Measurements from ENCODE around the gene SF3B6.

The SF3B6 gene

GRCh38 chr2:24038786-24039499 lies 37.2 kb downstream of the SF3B6 start:
- peaks cover 23% of the 10 kb centered on the region for H3K36me3 ChIP-seq (replicated peaks)
- no peaks in the 10 kb centered on the region for H3K9me3 ChIP-seq
- no peaks in the 10 kb centered on the region for H3K27me3 ChIP-seq (ENCODE audit: low read depth)
- DNase-seq (ENCODE audit: low spot score in 2 of 2) = no peak
- no peaks in the 10 kb centered on the region; the same call in 1 of the 2 replicates for H3K4me1 ChIP-seq
- H3K4me3 ChIP-seq = no peak overlapping the region
- in situ Hi-C loops (cut with MboI; ENCODE audit: low sequenced_read_pairs) = no loop called here

- peaks cover 34% of the 10 kb centered on the region for H3K36me3 ChIP-seq (replicated peaks)
- peak; percentile 74 to 95 for DNase-seq (ENCODE audit: low spot score in 2 of 2)
- H3K9me3 ChIP-seq = no peaks in the 10 kb centered on the region
- in situ Hi-C loops (cut with MboI; ENCODE audit: low sequenced_read_pairs) = no loop called here
- H3K4me1 ChIP-seq = peaks cover 12% of the 10 kb centered on the region
- H3K4me3 ChIP-seq = no peak overlapping the region
- no peaks in the 10 kb centered on the region for H3K27me3 ChIP-seq (ENCODE audit: low read depth)
These were observed 49.9 kb downstream of the SF3B6 start for GRCh38 chr2:24026233-24026632.

GRCh38 chr2:24024996-24025663 lies 51.0 kb downstream of the SF3B6 start:
- no peaks in the 10 kb centered on the region for H3K27me3 ChIP-seq (ENCODE audit: low read depth)
- H3K4me1 ChIP-seq = peaks cover 14% of the 10 kb centered on the region
- peaks cover 23% of the 10 kb centered on the region for H3K36me3 ChIP-seq (replicated peaks)
- no peak for DNase-seq (ENCODE audit: low spot score in 2 of 2)
- no peaks in the 10 kb centered on the region for H3K9me3 ChIP-seq
- in situ Hi-C loops (cut with MboI; ENCODE audit: low sequenced_read_pairs) = no loop called here
- no peak overlapping the region for H3K4me3 ChIP-seq

GRCh38 chr2:24024018-24024417 lies 52.1 kb downstream of the SF3B6 start:
- Histone ChIP-seq H3K4me3 (no peak overlapping the region), H3K27me3 (ENCODE audit: low read depth) (no peaks in the 10 kb centered on the region), H3K36me3 (replicated peaks) (peaks cover 13% of the 10 kb centered on the region), H3K9me3 (no peaks in the 10 kb centered on the region), H3K4me1 (peaks cover 14% of the 10 kb centered on the region)
- in situ Hi-C loops (cut with MboI; ENCODE audit: low sequenced_read_pairs) = no loop called here
- DNase-seq (ENCODE audit: low spot score in 2 of 2) = no peak

- no peak for DNase-seq (ENCODE audit: low spot score in 2 of 2)
These were observed 53.1 kb downstream of the SF3B6 start for GRCh38 chr2:24022975-24023575.

GRCh38 chr2:24022324-24022974 lies 53.7 kb downstream of the SF3B6 start:
- Histone ChIP-seq H3K4me3 (no peak overlapping the region), H3K36me3 (replicated peaks) (peaks cover 8% of the 10 kb centered on the region), H3K27me3 (ENCODE audit: low read depth) (no peaks in the 10 kb centered on the region), H3K4me1 (peaks cover 14% of the 10 kb centered on the region), H3K9me3 (no peaks in the 10 kb centered on the region)
- in situ Hi-C loops (cut with MboI; ENCODE audit: low sequenced_read_pairs) = no loop called here
- DNase-seq (ENCODE audit: low spot score in 2 of 2) = no peak

More at GRCh38 chr2:24022975-24023575, 53.1 kb downstream of the SF3B6 start:
- Histone ChIP-seq H3K4me1 (peaks cover 14% of the 10 kb centered on the region), H3K4me3 (no peak overlapping the region), H3K36me3 (replicated peaks) (peaks cover 8% of the 10 kb centered on the region), H3K9me3 (no peaks in the 10 kb centered on the region), H3K27me3 (ENCODE audit: low read depth) (no peaks in the 10 kb centered on the region)
- in situ Hi-C loops (cut with MboI; ENCODE audit: low sequenced_read_pairs) = no loop called here

GRCh38 chr2:24021122-24021998 lies 54.8 kb downstream of the SF3B6 start:
- H3K27me3 ChIP-seq (ENCODE audit: low read depth) = no peaks in the 10 kb centered on the region

GRCh38 chr2:24020244-24020643 lies 55.9 kb downstream of the SF3B6 start:
- Histone ChIP-seq H3K36me3 (replicated peaks) (peaks cover 8% of the 10 kb centered on the region), H3K9me3 (no peaks in the 10 kb centered on the region), H3K4me3 (no peak overlapping the region), H3K4me1 (0 out of 2 replicates have a peak, but pooled peaks cover 2% of the 10 kb centered on the region), H3K27me3 (ENCODE audit: low read depth) (no peaks in the 10 kb centered on the region)
- in situ Hi-C loops (cut with MboI; ENCODE audit: low sequenced_read_pairs) = no loop called here
- DNase-seq (ENCODE audit: low spot score in 2 of 2) = peak in 1 of 2 experiments; percentile 57

More at GRCh38 chr2:24021122-24021998, 54.8 kb downstream of the SF3B6 start:
- in situ Hi-C loops (cut with MboI; ENCODE audit: low sequenced_read_pairs) = no loop called here
- Histone ChIP-seq H3K36me3 (replicated peaks) (peaks cover 8% of the 10 kb centered on the region), H3K4me1 (peaks cover 11% of the 10 kb centered on the region), H3K4me3 (no peak overlapping the region), H3K9me3 (no peaks in the 10 kb centered on the region)
- DNase-seq (ENCODE audit: low spot score in 2 of 2) = peak in 1 of 2 experiments; percentile 66

- DNase-seq (ENCODE audit: low spot score in 2 of 2) = no peak
- Histone ChIP-seq H3K27me3 (ENCODE audit: low read depth) (no peaks in the 10 kb centered on the region), H3K4me1 (0 out of 2 replicates have a peak, but pooled peaks cover 2% of the 10 kb centered on the region), H3K36me3 (replicated peaks) (peaks cover 8% of the 10 kb centered on the region), H3K4me3 (no peak overlapping the region), H3K9me3 (no peaks in the 10 kb centered on the region)
- in situ Hi-C loops (cut with MboI; ENCODE audit: low sequenced_read_pairs) = no loop called here
These were observed 56.4 kb downstream of the SF3B6 start for GRCh38 chr2:24019729-24020128.

GRCh38 chr2:24018241-24018640 lies 57.9 kb downstream of the SF3B6 start:
- Histone ChIP-seq H3K9me3 (no peaks in the 10 kb centered on the region), H3K4me1 (0 out of 2 replicates have a peak, but pooled peaks cover 2% of the 10 kb centered on the region), H3K4me3 (no peak overlapping the region), H3K36me3 (replicated peaks) (peaks cover 8% of the 10 kb centered on the region), H3K27me3 (ENCODE audit: low read depth) (no peaks in the 10 kb centered on the region)
- DNase-seq (ENCODE audit: low spot score in 2 of 2) = no peak
- in situ Hi-C loops (cut with MboI; ENCODE audit: low sequenced_read_pairs) = no loop called here

- in situ Hi-C loops (cut with MboI; ENCODE audit: low sequenced_read_pairs) = no loop called here
- Histone ChIP-seq H3K36me3 (replicated peaks) (peaks cover 4% of the 10 kb centered on the region), H3K4me1 (0 out of 2 replicates have a peak, but pooled peaks cover 2% of the 10 kb centered on the region), H3K9me3 (no peaks in the 10 kb centered on the region), H3K4me3 (no peak overlapping the region), H3K27me3 (ENCODE audit: low read depth) (no peaks in the 10 kb centered on the region)
- no peak for DNase-seq (ENCODE audit: low spot score in 2 of 2)
These were observed 58.4 kb downstream of the SF3B6 start for GRCh38 chr2:24017711-24018110.

All from HAP-1 (cell line).